Activated naive CD4-positive, alpha-beta T cell treated with anti-CD3 and anti-CD28 coated beads, Interleukin-2, amount 10 ng/mL, durations not matched to agents 7 days and 5 days (primary cell): ENCODE measurements around the gene VPREB1.
"Not testable (repeated sequence)": the region's sequence is repeated elsewhere in the genome, so short reads cannot be mapped to it uniquely, and the experiment has no call there.

Source experiments
- CTCF ChIA-PET: fragments of 350-600 bp; sonication (Branson Sonifier 250); formaldehyde crosslinking; loops from one replicate; lab custom pipeline; 2021; ENCODE audit warnings: antibody characterized with exemption; lab: Charles Lee
- DNase-seq: peaks from one replicate; pipeline ENCODE4 v3.0.0-alpha.2; 2020
- H3K27ac Mint-ChIP-seq: one replicate; pipeline ENCODE4 v1.8.0; 2021; ENCODE audit warnings: mild to moderate bottlenecking, moderate library complexity, mixed read lengths
- H3K27me3 Mint-ChIP-seq: one replicate; pipeline ENCODE4 v1.8.0; 2021; ENCODE audit warnings: mild to moderate bottlenecking, mixed read lengths
- H3K36me3 Mint-ChIP-seq: one replicate; pipeline ENCODE4 v1.8.0; 2021; ENCODE audit warnings: mixed read lengths
- H3K4me1 Mint-ChIP-seq: one replicate; pipeline ENCODE4 v1.8.0; 2021; ENCODE audit warnings: mixed read lengths
- H3K4me3 Mint-ChIP-seq: one replicate; pipeline ENCODE4 v1.8.0; 2021; ENCODE audit warnings: mild to moderate bottlenecking, moderate library complexity, mixed read lengths
- H3K9me3 Mint-ChIP-seq: one replicate; pipeline ENCODE4 v1.8.0; 2021; ENCODE audit warnings: mixed read lengths

Gene VPREB1

GRCh38 chr22:22203048-22203971 is 41.3 kb upstream of the VPREB1 start:
- H3K9me3 Mint-ChIP-seq = no peaks in the 10 kb centered on the region
- H3K36me3 Mint-ChIP-seq = no peaks in the 10 kb centered on the region
- peaks cover 12% of the 10 kb centered on the region for H3K4me1 Mint-ChIP-seq
- H3K27ac Mint-ChIP-seq = no peak overlapping the region
- no peak overlapping the region for H3K4me3 Mint-ChIP-seq
- CTCF ChIA-PET = interaction anchor here (0.9 to 12.6 kb wide), 6 partner anchors 8 to 93 kb away, joined by 3 to 262 read pairs (median 4); no protein-coding TSS in a partner anchor
- peaks cover 39% of the 10 kb centered on the region for H3K27me3 Mint-ChIP-seq
- no peak for DNase-seq

- peak overlapping the region; percentile 74 for H3K27ac Mint-ChIP-seq
- CTCF ChIA-PET = interaction anchor here (0.6 to 12.6 kb wide), 21 partner anchors 8 to 239 kb away, joined by 3 to 262 read pairs (median 4); no protein-coding TSS in a partner anchor
- no peaks in the 10 kb centered on the region for H3K9me3 Mint-ChIP-seq
- H3K27me3 Mint-ChIP-seq = peaks cover 13% of the 10 kb centered on the region
- H3K4me3 Mint-ChIP-seq = no peak overlapping the region
- DNase-seq = peak; percentile 91
- H3K4me1 Mint-ChIP-seq = peaks cover 40% of the 10 kb centered on the region
- H3K36me3 Mint-ChIP-seq = no peaks in the 10 kb centered on the region
These were observed 36.6 kb upstream of the VPREB1 start for GRCh38 chr22:22207845-22208564.

- Mint-ChIP-seq H3K9me3 (no peaks in the 10 kb centered on the region), H3K4me3 (no peak overlapping the region), H3K36me3 (no peaks in the 10 kb centered on the region), H3K4me1 (peaks cover 40% of the 10 kb centered on the region), H3K27ac (peak overlapping the region; percentile 24), H3K27me3 (peaks cover 7% of the 10 kb centered on the region)
- DNase-seq = no peak
- CTCF ChIA-PET = interaction anchor here (0.9 to 12.6 kb wide), 7 partner anchors 8 to 112 kb away, joined by 4 to 262 read pairs (median 6); no protein-coding TSS in a partner anchor
These were observed 35.9 kb upstream of the VPREB1 start for GRCh38 chr22:22208652-22209051.

GRCh38 chr22:22209080-22209640 is 35.4 kb upstream of the VPREB1 start:
- H3K27me3 Mint-ChIP-seq, H3K36me3 Mint-ChIP-seq, DNase-seq, H3K27ac Mint-ChIP-seq, H3K9me3 Mint-ChIP-seq, H3K4me3 Mint-ChIP-seq: not testable (repeated sequence)
- H3K4me1 Mint-ChIP-seq = peaks cover 40% of the 10 kb centered on the region
- CTCF ChIA-PET = interaction anchor here (1.5 to 12.6 kb wide), 4 partner anchors 8 to 212 kb away, joined by 3 to 262 read pairs (median 15); no protein-coding TSS in a partner anchor

- peak; percentile 63 for DNase-seq
- Mint-ChIP-seq H3K9me3 (no peaks in the 10 kb centered on the region), H3K4me3 (peak overlapping the region; percentile 43), H3K36me3 (no peaks in the 10 kb centered on the region), H3K27ac (peak overlapping the region; percentile 93), H3K4me1 (peaks cover 40% of the 10 kb centered on the region), H3K27me3 (peaks cover 10% of the 10 kb centered on the region)
- CTCF ChIA-PET = interaction anchor here (0.7 to 12.6 kb wide), 8 partner anchors 10 to 211 kb away, joined by 3 to 262 read pairs (median 4); no protein-coding TSS in a partner anchor
These were observed 34.2 kb upstream of the VPREB1 start for GRCh38 chr22:22210375-22210774.

- Mint-ChIP-seq H3K4me3 (no peak overlapping the region), H3K36me3 (no peaks in the 10 kb centered on the region), H3K27ac (peak overlapping the region; percentile 93), H3K4me1 (peaks cover 40% of the 10 kb centered on the region), H3K27me3 (peaks cover 7% of the 10 kb centered on the region), H3K9me3 (no peaks in the 10 kb centered on the region)
- CTCF ChIA-PET = interaction anchor here (1.0 to 12.6 kb wide), 7 partner anchors 10 to 210 kb away, joined by 3 to 262 read pairs (median 4); no protein-coding TSS in a partner anchor
- no peak for DNase-seq
These were observed 33.4 kb upstream of the VPREB1 start for GRCh38 chr22:22210889-22211833.

- Mint-ChIP-seq H3K4me3 (no peak overlapping the region), H3K4me1 (peaks cover 33% of the 10 kb centered on the region), H3K27ac (no peak overlapping the region), H3K9me3 (no peaks in the 10 kb centered on the region), H3K27me3 (peaks cover 4% of the 10 kb centered on the region), H3K36me3 (no peaks in the 10 kb centered on the region)
- CTCF ChIA-PET = interaction anchor here (4.9 kb wide), 1 partner anchor 22 kb away, joined by 29 read pairs; no protein-coding TSS in a partner anchor
- no peak for DNase-seq
These were observed 31.4 kb upstream of the VPREB1 start for GRCh38 chr22:22213231-22213630.

GRCh38 chr22:22214819-22215329 is 29.7 kb upstream of the VPREB1 start:
- no peaks in the 10 kb centered on the region for H3K36me3 Mint-ChIP-seq
- H3K9me3 Mint-ChIP-seq = no peaks in the 10 kb centered on the region
- H3K27me3 Mint-ChIP-seq = peaks cover 4% of the 10 kb centered on the region
- H3K4me3 Mint-ChIP-seq = no peak overlapping the region
- peaks cover 20% of the 10 kb centered on the region for H3K4me1 Mint-ChIP-seq
- CTCF ChIA-PET = interaction anchor here (0.6 to 4.9 kb wide), 3 partner anchors 11 to 21 kb away, joined by 3 to 29 read pairs (median 3); no protein-coding TSS in a partner anchor
- DNase-seq = no peak
- H3K27ac Mint-ChIP-seq = peak overlapping the region; percentile 33

- Mint-ChIP-seq H3K36me3 (no peaks in the 10 kb centered on the region), H3K27ac (no peak overlapping the region), H3K4me3 (no peak overlapping the region), H3K4me1 (peaks cover 11% of the 10 kb centered on the region), H3K9me3 (no peaks in the 10 kb centered on the region), H3K27me3 (peaks cover 4% of the 10 kb centered on the region)
- CTCF ChIA-PET = interaction anchor here (0.9 to 4.9 kb wide), 5 partner anchors 8 to 20 kb away, joined by 3 to 29 read pairs (median 4); no protein-coding TSS in a partner anchor
- no peak for DNase-seq
These were observed 28.7 kb upstream of the VPREB1 start for GRCh38 chr22:22215659-22216449.

- Mint-ChIP-seq H3K4me1 (peaks cover 4% of the 10 kb centered on the region), H3K27me3 (peaks cover 4% of the 10 kb centered on the region), H3K9me3 (no peaks in the 10 kb centered on the region), H3K27ac (no peak overlapping the region), H3K36me3 (no peaks in the 10 kb centered on the region), H3K4me3 (no peak overlapping the region)
- DNase-seq = no peak
- CTCF ChIA-PET = interaction anchor here (0.9 to 4.9 kb wide), 4 partner anchors 9 to 19 kb away, joined by 3 to 29 read pairs (median 5); no protein-coding TSS in a partner anchor
These were observed 28.1 kb upstream of the VPREB1 start for GRCh38 chr22:22216450-22216959.

- Mint-ChIP-seq H3K4me3 (no peak overlapping the region), H3K36me3 (no peaks in the 10 kb centered on the region), H3K27me3 (peaks cover 4% of the 10 kb centered on the region), H3K4me1 (no peaks in the 10 kb centered on the region), H3K27ac (no peak overlapping the region), H3K9me3 (no peaks in the 10 kb centered on the region)
- no peak for DNase-seq
- CTCF ChIA-PET = interaction anchor here (0.6 to 2.3 kb wide), 3 partner anchors 10 to 28 kb away, joined by 3 to 9 read pairs (median 6); no protein-coding TSS in a partner anchor
These were observed 26.3 kb upstream of the VPREB1 start for GRCh38 chr22:22218302-22218701.
